Ureter (tissue), 1 donor: Measurements from ENCODE around the gene DOCK1. TPM values are rescaled to one million over a fixed set of nuclear protein-coding genes. Genes with fewer than 3 reads are reported as not detected.

Experiments
- DNase-seq: peaks from one replicate; pipeline ENCODE4 v3.0.0-alpha.2; 2020; ENCODE audit warnings: low spot score
- total RNA-seq: library from RNA; stranded (reverse); gene quantifications from one replicate; pipeline ENCODE4 v1.2.4, GENCODE V29; 2023
- donor health status: DM: yes; HTN: yes; CAD: no.

Gene DOCK1
- total RNA-seq, 1 donor from 2014 or later, result 97.7 TPM

DNA sequence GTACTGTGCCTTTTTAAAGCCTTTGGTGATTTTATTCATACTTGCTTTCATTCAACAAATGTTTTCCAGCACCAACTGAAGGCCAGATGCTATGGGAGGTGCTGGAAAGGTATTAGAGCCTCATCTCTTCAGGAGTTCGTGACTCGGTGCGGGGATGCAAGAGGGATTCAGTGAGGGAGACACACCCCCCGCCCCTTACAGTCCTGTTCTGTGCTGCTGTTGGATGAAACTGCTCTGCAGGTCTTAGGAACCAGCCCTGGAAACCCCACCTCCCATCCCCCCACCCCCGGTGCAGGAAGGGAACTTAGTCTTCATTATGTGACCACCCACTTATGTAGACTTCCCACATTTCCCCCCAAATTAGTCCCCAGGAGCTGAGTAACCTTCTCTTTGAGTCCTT, 180.7 kb downstream of the DOCK1 start:
- no peak for DNase-seq

DNA sequence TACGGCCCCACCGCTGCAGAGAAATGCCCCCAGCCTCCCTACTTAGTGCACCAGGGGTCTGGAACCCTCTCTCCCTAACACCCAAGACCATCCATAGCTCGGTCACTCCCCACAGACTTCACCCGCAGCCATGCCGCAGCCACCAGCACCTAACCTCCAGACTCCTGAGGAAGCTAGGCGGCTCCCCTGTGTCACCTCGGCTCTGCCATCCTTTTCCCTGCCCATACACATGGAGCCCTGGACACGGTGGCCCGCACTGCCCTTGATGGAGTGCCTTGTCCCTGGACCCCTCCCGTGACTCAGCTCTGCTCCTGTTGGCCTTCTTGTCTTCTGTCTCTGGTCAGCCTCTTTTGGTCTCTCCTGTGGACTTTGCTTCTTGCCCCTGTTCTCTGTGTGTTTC, 183.7 kb downstream of the DOCK1 start:
- no peak for DNase-seq

DNA sequence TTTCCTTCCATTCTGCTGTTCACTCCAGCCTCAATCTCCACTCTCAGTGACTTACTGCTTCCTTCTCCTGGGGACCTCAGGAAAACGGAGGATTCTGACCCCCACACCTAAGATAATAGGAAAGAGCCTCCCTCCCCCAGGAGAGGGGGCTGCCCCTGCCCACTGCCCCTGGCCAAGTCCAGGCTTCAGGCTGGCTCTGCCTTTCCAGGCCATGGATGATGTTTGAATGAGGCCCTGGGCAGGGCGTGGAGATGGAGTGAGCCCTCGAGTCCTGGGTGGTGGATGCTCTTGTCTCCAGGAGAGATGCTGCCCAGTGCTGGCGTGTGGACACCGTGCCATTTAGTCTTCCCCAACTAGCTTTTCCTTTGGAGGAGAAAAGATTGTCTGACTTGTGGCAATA, 184.2 kb downstream of the DOCK1 start:
- no peak for DNase-seq

DNA sequence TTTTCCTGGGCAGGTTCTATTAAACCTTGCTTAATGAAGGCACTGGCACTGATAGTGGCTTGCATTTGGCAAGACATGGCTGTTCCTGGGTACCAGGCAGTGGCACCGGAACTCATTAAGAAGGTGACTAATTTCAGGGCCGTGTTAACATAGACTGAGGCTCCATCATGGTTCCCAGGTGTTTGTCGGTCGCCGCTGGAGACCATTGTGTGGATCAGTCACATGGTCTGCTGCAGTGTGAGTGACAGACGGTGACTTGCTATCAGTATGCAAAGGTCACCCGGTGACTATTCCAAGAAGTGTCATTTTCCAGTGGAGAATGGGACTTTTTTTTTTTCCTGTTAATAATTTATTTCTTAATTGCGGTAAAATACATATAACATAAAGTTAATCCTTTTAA, 184.9 kb downstream of the DOCK1 start:
- no peak for DNase-seq

DNA sequence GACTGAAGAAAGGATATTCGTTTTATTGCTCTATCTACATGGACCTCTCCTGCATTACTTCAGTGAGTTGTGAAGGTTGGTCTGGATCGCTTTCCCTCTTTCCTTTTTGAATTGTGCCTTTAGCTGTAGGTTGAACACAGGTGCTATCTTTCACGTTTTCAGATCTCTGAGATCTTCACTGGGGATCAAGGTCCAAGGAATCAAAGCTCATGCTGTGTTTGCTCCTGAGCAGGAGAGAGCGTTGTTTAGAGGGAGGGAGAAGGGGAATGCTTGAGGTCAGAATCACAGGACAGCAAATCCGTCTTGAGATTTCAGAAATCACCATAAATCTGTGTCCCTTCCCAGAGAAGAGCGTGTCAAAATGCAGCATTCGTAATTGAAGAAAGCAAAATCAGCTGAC, 186.1 kb downstream of the DOCK1 start:
- no peak for DNase-seq

DNA sequence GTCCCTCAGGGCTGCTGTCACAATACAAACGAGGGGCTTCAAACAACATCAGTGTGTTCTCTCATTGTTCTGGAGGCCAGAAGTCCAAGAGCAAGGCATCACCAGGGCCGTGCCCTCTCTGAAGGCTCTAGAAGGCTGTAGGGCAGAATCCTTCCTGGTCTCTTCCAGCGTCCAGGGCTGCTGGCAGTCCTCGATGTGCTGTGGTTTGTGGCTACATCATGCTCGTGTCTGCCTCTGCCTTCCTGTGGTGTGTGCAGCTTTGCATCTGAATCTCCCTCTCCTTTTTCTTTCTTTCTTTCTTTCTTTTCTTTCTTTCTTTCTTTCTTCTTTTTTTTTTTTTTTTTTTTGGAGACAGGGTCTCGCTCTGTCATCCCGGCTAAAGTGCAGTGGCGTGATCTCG, 187.7 kb downstream of the DOCK1 start:
- DNase-seq, result no peak

DNA sequence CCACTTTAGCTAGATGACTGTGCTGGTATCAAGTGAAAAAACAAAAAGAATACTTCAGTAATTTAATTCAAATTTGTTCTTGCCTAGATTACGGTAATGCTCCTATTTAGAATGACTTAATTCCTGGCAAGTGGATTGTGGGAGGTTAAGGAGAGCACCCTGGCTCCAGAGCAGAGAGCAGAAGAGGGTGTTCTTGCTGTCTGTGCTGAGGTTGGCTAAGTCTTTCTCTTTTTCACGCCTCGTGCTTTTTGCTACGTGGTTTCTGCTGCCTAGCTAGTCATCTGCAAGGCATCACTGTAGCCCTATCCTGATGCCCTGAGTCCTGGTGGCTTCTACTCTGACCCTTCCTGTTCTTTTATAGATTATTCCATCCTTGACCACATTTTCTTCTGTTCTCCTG, 189.8 kb downstream of the DOCK1 start:
- DNase-seq, result no peak

DNA sequence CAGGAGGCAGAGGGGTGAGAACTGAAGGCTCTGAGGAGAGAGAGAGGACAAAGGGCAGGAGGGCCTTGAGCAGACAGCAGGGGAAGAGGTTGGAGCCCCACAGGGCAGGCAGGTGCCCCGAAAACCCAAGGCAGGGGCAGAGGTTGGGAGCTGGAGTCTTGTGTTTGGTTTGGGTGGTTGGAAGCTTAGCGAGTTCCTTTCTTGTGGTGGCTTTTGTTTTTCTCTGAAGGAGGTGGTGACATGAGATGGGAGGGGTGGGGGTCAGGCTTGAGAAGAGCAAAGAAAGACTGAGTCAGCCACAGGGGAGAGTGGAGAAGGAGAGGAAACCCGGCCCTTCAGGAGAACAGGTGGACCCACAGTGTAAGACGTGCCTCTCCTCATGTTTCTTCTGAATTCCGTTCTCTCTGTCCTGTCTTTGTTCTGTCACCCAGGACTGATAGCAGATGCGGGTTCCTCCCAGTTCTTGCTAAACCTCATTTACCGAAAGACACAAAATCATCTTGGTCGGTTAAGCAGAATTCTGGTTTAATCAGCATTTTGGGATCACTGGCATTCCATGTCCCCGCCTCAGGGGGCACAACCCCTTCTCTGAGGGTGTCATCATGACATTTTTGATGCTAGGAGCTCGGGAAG, 195.9 kb downstream of the DOCK1 start:
- DNase-seq, result no peak

DNA sequence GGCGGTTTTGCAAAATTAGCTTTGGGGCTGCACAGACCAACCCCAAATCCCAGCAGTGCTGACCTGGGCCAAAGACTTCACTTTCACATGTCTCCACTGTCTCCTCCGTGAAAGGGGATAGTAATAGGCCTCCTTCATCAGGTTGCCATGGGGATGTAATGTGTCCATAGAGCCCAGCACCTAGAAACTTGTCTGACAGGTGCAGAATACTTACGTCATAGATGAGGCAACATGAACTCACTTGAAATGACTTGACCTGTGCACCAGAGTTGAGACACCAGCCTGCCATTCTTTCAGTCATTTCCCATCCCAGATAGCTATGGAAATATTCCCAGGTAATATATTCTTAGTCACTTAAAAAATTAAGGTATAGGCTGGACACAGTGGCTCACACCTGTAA, 196.9 kb downstream of the DOCK1 start:
- DNase-seq, result no peak

DNA sequence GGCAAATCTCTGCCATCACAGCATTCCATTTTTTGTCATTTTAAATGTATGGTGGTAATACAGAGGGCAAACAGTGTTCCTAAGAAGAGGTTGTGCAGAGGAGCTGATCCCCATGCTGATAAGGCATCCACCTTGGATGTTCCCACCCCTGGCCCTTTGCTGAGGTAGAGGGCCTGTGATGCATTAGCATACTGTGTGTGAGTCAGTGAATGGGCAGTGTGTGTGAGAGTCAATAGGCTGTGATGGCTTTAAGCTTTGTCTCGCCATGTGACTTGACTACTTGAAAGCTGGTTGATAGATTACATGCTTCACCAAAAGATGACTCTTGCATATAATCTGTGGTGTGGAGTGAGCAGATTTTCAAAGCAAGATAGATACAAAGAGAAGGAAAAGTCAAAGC, 209.9 kb downstream of the DOCK1 start:
- no peak for DNase-seq

DNA sequence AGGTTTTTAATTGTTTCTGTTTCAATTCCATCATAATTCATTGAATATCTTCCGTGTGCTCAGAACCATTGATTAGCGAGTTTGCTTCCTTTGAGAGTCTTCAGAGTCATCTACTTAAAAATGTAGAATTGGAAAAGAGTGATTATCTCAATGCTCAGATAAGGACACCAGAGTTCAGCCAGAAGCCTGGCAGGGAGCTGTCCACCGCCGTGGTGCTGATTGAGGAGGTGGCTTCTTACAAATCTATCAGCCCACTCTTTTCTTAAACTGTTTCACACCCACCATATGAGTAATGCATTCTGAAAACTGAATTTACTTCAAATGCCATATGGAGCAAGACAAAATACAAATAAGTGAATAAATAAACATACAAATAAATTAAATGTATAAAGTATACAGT, 211.9 kb downstream of the DOCK1 start:
- DNase-seq, result no peak

DNA sequence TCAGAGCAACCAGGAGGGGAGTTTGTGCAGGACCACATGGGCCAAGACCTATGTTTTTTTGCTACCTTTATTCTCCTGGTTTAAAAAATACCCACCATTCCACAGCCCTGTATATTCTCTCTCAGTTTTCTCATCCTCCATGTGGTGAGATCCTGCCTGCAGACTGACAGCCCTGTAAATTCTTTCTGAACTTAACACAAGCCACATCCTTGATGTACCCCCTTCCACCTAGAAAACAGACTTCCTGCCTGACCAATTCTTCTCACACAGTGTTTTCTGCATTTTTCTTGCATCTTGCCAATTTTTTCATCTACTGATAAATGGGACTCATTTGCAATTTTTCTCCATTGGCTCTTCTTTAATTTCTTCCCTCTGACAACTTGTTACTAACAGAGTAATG, 212.8 kb downstream of the DOCK1 start:
- DNase-seq, result no peak

DNA sequence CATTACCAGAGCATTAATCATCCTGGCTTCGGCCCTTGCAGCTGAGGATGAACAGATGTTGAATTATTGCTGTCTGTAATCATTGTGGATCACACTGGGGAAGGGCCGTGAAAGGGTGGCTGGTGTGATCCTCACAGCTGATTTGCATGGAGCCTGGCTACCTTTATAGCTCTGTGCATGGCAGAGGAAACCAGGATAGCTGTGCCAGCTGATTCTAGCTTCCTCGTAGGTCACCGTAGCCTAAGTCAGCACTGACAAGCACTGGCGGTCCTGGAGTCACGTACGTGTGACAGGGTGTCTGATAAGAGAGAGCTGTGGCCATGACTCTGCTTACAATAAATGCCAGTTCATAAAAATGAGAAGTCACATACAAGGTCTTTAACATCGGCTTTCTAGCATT, 214.7 kb downstream of the DOCK1 start:
- DNase-seq, result no peak

DNA sequence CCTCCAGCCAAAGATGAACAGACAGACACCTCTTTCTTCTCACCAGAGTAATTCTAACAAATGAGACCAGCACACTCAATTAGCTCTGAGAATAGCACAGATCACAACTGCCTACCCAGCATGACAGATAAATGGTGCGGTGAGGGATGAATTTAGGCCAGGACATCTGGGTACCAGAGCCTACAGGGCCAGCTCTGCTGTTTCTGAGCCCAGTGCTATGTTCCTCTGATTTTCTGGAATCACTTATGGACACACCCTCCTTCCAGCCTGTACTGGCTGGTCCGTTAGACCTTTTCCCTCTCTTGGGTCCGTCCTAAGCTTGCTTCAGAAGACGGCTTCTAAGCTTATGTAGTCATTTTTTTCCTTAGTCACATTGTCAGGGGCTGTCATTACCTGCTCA, 217.6 kb downstream of the DOCK1 start:
- DNase-seq, result no peak

DNA sequence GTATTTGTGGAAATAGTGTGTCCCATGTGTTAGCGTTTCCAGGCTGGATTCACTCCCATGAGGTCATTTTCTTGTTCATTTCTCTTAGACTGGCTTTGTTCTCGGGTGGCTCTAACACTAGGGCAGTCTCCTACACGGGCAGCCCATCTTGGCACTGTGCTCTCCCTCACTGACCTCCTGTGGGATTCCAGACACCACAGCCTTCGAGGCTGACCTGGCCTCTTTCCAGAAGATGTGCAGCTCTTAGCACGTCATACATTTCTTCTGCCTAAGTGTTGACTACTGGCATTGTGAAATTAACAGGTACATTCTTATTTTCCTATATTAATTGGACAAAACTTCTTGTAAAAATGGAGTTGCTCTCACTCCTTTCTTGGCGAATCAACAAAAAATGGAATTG, 218.4 kb downstream of the DOCK1 start:
- no peak for DNase-seq

DNA sequence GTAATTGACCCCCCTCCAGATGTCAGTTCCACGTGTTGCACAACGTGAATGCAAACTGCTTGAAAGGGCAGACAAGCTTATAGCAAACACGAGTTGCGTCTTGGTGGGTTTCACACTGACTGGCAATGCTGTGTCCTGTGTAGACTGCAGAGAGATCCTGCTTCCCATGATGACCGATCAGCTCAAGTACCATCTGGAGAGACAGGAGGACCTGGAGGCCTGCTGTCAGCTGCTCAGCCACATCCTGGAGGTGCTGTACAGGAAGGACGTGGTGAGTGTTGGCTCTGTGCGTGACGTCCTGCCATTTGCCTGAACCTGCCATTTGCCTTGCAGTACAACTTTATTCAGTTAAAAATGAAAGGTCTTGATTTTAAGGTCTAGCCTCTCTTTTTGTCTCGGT, 220.1 kb downstream of the DOCK1 start:
- no peak for DNase-seq

DNA sequence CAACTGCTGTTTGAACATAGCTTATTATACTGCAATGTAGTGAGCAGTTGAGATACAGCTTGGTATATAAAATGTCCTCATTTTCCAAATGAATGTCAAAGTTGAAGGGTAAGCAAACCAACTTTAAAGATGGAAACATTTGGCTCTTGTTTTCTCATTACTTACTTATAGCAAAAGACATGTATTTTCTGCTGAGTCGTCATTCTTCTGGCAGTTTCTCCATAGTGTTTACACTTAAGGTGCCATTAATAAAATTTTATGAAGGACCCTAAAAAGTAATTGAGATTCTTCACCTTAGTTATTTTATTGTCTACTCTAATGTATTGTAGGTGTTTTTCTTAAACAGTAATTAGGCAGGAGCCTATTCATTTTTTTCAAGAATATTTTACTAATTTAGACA, 222.6 kb downstream of the DOCK1 start:
- DNase-seq, result no peak

DNA sequence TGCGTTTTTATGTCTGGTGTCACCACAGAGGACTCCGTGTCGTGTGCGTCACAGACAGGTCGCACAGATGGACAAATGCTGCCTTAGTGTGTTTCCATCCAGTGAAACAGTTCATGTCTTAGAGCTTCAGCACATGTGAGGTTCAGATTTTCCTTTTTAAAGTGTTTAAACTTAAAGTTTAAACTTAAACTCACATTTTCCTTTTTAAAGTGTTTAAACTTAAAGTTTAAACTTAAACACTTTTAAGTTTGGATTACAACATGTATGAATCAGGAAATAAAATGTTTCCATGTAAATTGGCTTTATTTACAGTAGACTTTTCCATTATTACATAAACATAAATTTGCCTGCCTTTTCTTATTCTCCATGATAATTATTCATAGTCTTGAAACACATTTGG, 223.9 kb downstream of the DOCK1 start:
- no peak for DNase-seq

DNA sequence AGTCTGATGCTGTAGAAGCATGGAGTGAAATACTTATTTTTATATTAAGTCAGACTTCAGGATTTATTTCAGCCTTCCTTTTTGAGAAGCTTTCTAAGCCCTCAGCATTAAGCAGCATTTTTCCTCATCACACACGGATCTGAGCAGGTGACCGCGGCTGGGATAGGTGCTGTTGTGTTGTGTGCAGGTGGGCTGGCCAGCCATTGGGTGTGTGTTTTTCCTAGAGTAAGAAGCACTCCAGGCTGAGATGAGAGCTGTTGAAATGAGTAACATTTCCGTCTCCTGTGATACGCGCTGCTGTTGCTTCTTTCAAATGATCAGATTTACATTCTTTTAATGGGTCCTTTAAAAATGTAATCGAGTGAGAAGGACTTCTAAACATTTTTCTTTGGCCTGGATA, 227.2 kb downstream of the DOCK1 start:
- DNase-seq, result no peak

DNA sequence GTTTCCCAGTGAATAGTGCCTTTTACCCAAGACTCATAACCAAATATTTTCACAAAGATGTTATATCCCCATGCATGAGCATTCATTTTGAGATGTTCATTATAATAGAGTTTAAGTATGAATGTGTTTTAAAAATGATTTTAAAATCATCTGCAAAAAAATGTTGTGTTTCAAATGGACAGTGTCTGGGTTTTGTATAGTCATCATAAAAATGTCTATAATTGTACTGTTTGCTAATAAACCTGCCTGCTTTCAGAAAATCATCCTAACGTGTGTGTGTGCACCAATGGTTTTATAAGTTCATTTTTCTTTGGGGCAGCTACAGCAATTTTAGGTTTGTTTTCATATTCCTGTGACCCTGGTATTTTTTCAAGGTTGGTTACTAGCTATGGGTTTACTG, 228.0 kb downstream of the DOCK1 start:
- DNase-seq, result no peak

DNA sequence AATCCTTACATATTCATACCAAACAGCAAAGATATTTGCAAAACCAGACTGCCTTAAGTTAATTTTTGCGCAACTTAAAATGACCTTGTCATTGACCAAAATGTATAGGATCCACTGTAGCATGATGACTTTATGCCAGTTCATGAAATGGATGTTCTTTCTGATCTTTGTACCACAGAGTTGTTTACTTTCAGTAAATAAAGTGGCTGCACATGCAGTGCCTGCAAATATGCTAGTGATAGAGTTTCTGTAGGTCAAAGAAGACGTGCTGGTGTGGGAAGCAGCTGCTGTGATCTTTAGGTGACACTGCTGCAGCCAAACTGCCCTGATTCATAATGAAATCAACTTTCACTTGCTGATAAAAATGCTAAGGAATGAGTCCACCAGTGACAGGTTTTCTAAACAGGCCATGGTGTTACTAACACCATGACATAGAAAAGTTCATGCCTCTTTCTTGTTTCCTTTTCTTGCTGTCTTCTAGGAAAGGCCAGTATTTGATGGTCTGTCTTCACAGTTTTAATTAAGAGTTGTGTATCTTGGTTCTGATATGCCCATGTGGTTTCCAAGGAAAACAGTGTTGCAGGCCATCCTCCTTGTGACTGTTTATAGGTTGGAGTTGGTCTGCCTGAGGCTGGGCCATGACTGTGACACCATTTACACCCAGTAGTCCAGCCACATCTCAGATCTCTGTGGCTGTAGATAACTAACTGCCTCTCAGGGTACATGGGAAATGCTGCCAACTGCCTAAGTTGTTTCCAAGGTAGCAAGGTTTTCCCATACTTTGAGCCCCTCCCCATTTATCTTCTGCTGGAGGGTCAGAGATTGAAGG, 228.7 kb downstream of the DOCK1 start:
- no peak for DNase-seq

DNA sequence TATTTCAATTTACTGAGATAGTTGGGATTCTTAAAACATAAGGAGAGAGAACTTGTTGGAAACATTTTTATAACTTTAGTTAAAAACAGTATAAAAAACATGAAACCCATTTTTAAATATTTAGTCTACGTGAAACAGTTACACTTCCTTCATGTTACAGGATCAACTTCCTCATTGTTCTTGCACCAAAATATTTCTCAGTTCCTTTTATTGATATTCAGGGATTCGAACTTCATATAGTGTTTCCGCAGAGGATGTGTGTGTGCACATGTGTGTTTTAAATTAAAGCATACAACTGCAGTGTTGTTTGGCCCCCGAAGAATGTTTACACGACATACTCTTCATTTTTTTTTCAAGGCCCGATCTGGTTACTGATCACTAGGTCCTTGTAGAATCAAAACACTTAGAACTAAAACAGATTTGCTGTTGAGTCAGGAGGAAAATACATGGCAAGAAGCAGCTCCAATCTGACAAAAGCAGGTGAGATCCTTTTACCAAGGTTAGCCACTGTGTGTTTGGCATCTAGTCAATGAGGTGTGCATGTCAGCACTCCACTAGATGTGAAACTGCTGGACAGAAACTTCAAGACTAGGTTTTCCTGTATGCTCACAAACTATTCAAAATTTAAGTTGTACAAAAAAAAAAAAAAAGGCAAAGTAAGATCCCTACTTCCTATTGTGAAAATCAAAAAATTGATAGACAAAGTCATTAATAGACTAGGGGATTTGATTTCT, 230.8 kb downstream of the DOCK1 start:
- no peak for DNase-seq

DNA sequence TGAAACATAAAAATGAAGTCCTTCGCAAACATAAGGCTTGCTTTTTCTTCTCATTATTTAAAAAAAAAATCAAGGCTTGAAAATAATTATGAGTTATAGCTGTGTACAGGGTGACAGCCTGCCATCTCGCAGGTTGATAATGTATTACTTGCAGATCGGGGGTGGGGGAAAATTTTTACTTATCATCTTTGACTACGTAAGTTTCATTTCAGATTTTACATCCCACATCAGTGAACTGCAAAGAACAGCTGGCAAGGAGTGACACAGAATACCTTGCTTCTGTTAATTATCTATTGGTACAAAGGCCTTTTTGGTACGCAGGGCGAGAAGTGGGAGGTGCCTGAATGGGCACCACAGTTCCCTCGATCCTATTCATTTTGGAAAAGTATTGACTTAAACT, 232.2 kb downstream of the DOCK1 start:
- no peak for DNase-seq
